K562 (cell line): ENCODE data around the gene EML2. TPM values are rescaled to one million over a fixed set of nuclear protein-coding genes. Genes with fewer than 3 reads are reported as not detected.

Source experiments
- ADNP ChIP-seq: fragments of 200-800 bp; sonication (Bioruptor generic); IDR thresholded peaks from 2 replicates; pipeline ENCODE4 v1.6.1; 2016; ENCODE audit warnings: missing genetic modification characterization, missing compliant biosample characterization
- ARID4B ChIP-seq: sonication (generic); formaldehyde crosslinking; IDR thresholded peaks from 2 replicates; pipeline ENCODE4 v1.8.0; 2022; ENCODE audit warnings: mild to moderate bottlenecking, missing genetic modification reagents
- ATF2 ChIP-seq: sonication (generic); formaldehyde crosslinking; IDR thresholded peaks from 2 replicates; pipeline ENCODE4 v1.8.1; 2022; ENCODE audit warnings: missing genetic modification reagents
- E2F3 ChIP-seq: fragments of 250-450 bp; sonication (Bioruptor Pico); IDR thresholded peaks from 2 replicates; pipeline ENCODE4 v1.4.0; 2020; ENCODE audit warnings: mild to moderate bottlenecking
- FOXA3 ChIP-seq, 2 experiments: fragments of 450-650 bp in 1 of 2; sonication (generic) in 1 of 2; formaldehyde crosslinking; IDR thresholded peaks in 1 of 2; conservative IDR thresholded peaks in 1 of 2; 2 replicates each; pipeline versions ENCODE4 v1.4.0 to v1.8.0; 2020 to 2022; ENCODE audit warnings: mild to moderate bottlenecking in 2 of 2, missing genetic modification reagents in 1 of 2
- KLF6 ChIP-seq: fragments of 250-450 bp; sonication (Bioruptor Pico); IDR thresholded peaks from 2 replicates; pipeline ENCODE4 v1.4.0; 2020; ENCODE audit warnings: mild to moderate bottlenecking, moderate library complexity, borderline replicate concordance
- MIER1 ChIP-seq: fragments of 450-650 bp; IDR thresholded peaks from 2 replicates; pipeline ENCODE4 v1.6.1; 2016; ENCODE audit warnings: antibody characterized with exemption, mild to moderate bottlenecking, low read depth
- MXI1 ChIP-seq: IDR thresholded peaks from 2 replicates; pipeline ENCODE4 v1.6.1; 2011; ENCODE audit warnings: low read depth, mild to moderate bottlenecking, improper control_type of control experiment, low read length
- MYNN ChIP-seq, 2 experiments: sonication (generic); formaldehyde crosslinking in 1 of 2; IDR thresholded peaks; 2 replicates each; pipeline versions ENCODE4 v1.5.0 to v1.6.1; 2016 to 2020; ENCODE audit warnings: antibody characterized with exemption in 1 of 2, missing genetic modification reagents in 1 of 2
- NEUROD1 ChIP-seq: fragments of 150-350 bp; IDR thresholded peaks from 2 replicates; pipeline ENCODE4 v1.6.1; 2014; ENCODE audit warnings: borderline replicate concordance, low read length, low read depth; ENCODE audit not compliant: partially characterized antibody
- NFIX ChIP-seq: fragments of 250-450 bp; sonication (Bioruptor Pico); IDR thresholded peaks from 2 replicates; pipeline ENCODE4 v1.4.0; 2020; ENCODE audit warnings: low read depth, mild to moderate bottlenecking, moderate library complexity
- NR2C2 ChIP-seq, 2 experiments: fragments of 200-800 bp in 1 of 2; sonication (Bioruptor generic) in 1 of 2; sonication (generic) in 1 of 2; formaldehyde crosslinking in 1 of 2; IDR thresholded peaks; 2 replicates each; pipeline versions ENCODE4 v1.6.1 to v1.8.0; 2016 to 2022; ENCODE audit warnings: mild to moderate bottlenecking in 1 of 2, missing compliant biosample characterization in 1 of 2, missing genetic modification characterization in 1 of 2, missing genetic modification reagents in 1 of 2
- PKNOX1 ChIP-seq: fragments of 450-650 bp; IDR thresholded peaks from 2 replicates; pipeline ENCODE4 v1.6.1; 2016
- SP1 ChIP-seq: sonication (generic); formaldehyde crosslinking; IDR thresholded peaks from 2 replicates; pipeline ENCODE4 v1.8.1; 2022; ENCODE audit warnings: mild to moderate bottlenecking, missing genetic modification reagents
- XRCC5 ChIP-seq: fragments of 200-400 bp; formaldehyde crosslinking; IDR thresholded peaks from 2 replicates; pipeline ENCODE4 v1.6.1; 2017; ENCODE audit warnings: low read depth, mild to moderate bottlenecking, low read length
- ZBTB17 ChIP-seq: fragments of 450-650 bp; formaldehyde crosslinking; IDR thresholded peaks from 2 replicates; pipeline ENCODE4 v1.4.0; 2020; ENCODE audit warnings: mild to moderate bottlenecking
- ZNF143 ChIP-seq: sonication (generic); formaldehyde crosslinking; IDR thresholded peaks from 2 replicates; pipeline ENCODE4 v1.9.0; 2022; ENCODE audit warnings: mild to moderate bottlenecking, missing genetic modification reagents
- ZNF431 ChIP-seq: sonication (generic); formaldehyde crosslinking; IDR thresholded peaks from 2 replicates; pipeline ENCODE4 v1.8.0; 2022; ENCODE audit warnings: mild to moderate bottlenecking, missing genetic modification reagents
- polyA plus RNA-seq, 8 experiments: library from polyadenylated mRNA; depleted of rRNA in 4 of 8; stranded (reverse) in 5 of 8; unstranded in 3 of 8; fragments of >200 nt; fragmentation: Nextera tagmentation in 2 of 8; fragmentation: Illumina TruSeq in 1 of 8; extraction: Ambion mirVana in 2 of 8; extraction: Trizol in 1 of 8; gene quantifications; 2 replicates each; pipeline versions ENCODE4 v1.2.1 to v1.2.3, GENCODE V29; 2011 to 2014; ENCODE audit warnings: inconsistent platforms in 1 of 8, missing spikeins in 1 of 8
- total RNA-seq, 7 experiments: library from RNA; depleted of rRNA in 6 of 7; stranded (reverse); fragments of >200 nt in 6 of 7; fragmentation: Illumina TruSeq in 2 of 7; extraction: Trizol in 2 of 7; gene quantifications; 2 replicates each; pipeline versions ENCODE4 v1.2.1 to v1.2.3, GENCODE V29; 2011 to 2021; ENCODE audit warnings: low replicate concordance in 1 of 7
- TF ChIP-seq, protein P1 (sequence below): fragments of 250-450 bp; sonication (Bioruptor Pico); IDR thresholded peaks from 2 replicates; pipeline ENCODE4 v1.5.0; 2021

EML2 gene
- total and polyA plus RNA-seq, 9 of the 15 experiments (the other 6 are each of a cell fraction or from before 2014, with no cell fraction given): 2.6 to 69.6 (median 24.8) TPM

DNA sequence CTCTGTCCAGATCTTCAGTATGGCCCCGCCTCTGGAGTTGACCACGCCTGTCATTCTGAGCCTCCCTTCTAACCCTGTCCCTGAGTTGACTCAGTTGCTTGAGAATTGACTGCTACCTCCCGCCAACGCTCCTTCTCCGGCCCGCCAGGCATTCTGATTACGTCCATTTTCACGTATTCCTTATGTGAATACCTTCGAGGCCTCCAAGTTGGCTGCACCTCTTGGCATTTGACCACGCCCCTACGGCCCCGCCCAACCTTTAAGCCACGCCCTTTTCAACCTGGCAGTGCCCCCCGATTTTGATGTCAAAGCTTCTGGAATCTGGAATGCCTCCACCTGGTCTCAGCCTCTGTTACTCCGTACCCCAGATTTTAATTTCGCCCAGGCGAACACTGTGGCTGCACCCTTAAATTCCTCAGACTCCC, 1.7 kb upstream of the EML2 start (continued):
- TF ChIP-seq ARID4B (CRISPR knock-in tag) (no peak; the same call in 1 of the 2 replicates), ATF2 (CRISPR knock-in tag) (no peak), PKNOX1 (peak; percentile 77), MYNN (IDR thresholded peaks at IDR 0.05) (no peak), MYNN (CRISPR knock-in tag; IDR thresholded peaks at IDR 0.05) (no peak), ZBTB17 (0 out of 2 replicates have a peak, but pooled peaks have one; percentile 28), NEUROD1 (no peak), ZNF143 (CRISPR knock-in tag) (no peak), XRCC5 (0 out of 2 replicates have a peak, but pooled peaks have one; percentile 36), ADNP (tag) (no peak), KLF6 (CRISPR knock-in tag) (no peak), E2F3 (CRISPR knock-in tag) (0 out of 2 replicates have a peak, but pooled peaks have one; percentile 4), ZNF431 (peak; percentile 76; the same call in 1 of the 2 replicates), NFIX (no peak), MIER1 (no peak), SP1 (CRISPR knock-in tag) (peak; percentile 47; the same call in 1 of the 2 replicates), FOXA3 (CRISPR knock-in tag; conservative IDR thresholded peaks at IDR 0.05 in 1 of 2, IDR thresholded peaks at IDR 0.05 in 1 of 2) (0 out of 4 replicates have a peak, but pooled peaks of 1 of the 2 experiments have one; percentile 30), MXI1 (no peak), NR2C2 (CRISPR knock-in tag; IDR thresholded peaks at IDR 0.05) (no peak), NR2C2 (tag; IDR thresholded peaks at IDR 0.05) (no peak)
- TF ChIP-seq, protein P1, sequence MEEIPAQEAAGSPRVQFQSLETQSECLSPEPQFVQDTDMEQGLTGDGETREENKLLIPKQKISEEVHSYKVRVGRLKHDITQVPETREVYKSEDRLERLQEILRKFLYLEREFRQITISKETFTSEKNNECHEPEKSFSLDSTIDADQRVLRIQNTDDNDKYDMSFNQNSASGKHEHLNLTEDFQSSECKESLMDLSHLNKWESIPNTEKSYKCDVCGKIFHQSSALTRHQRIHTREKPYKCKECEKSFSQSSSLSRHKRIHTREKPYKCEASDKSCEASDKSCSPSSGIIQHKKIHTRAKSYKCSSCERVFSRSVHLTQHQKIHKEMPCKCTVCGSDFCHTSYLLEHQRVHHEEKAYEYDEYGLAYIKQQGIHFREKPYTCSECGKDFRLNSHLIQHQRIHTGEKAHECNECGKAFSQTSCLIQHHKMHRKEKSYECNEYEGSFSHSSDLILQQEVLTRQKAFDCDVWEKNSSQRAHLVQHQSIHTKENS (CRISPR knock-in tag): no peak
